HG03135 (cell line): ENCODE measurements around the gene TCF4.
A peak's percentile ranks its signal among the peaks of the same experiment; 100 is the strongest.

Source experiments
- ATAC-seq: cut with Tn5 transposase; IDR thresholded peaks from one replicate; pipeline ENCODE4 v1.9.1; 2021; ENCODE audit warnings: mild to moderate bottlenecking, moderate library complexity; ENCODE audit not compliant: unreplicated experiment

Gene TCF4

DNA sequence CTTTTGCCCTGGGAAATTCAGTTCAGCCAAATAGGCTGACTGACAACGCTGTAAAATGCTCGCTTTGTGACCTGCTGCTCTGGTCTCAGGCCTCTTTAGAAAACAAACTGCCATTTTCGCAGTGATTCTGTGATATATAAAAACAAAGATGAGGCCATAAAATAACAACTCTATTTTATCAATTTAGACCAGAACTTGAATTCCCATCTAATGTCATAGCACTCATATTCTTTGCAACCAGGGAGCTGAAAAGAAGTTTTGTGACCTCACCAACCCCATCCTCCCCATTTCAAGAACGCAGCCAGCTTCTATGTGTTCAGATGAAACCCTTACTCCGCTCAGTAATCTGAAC, 40.3 kb downstream of the TCF4 start:
- ATAC-seq, result no peak

DNA sequence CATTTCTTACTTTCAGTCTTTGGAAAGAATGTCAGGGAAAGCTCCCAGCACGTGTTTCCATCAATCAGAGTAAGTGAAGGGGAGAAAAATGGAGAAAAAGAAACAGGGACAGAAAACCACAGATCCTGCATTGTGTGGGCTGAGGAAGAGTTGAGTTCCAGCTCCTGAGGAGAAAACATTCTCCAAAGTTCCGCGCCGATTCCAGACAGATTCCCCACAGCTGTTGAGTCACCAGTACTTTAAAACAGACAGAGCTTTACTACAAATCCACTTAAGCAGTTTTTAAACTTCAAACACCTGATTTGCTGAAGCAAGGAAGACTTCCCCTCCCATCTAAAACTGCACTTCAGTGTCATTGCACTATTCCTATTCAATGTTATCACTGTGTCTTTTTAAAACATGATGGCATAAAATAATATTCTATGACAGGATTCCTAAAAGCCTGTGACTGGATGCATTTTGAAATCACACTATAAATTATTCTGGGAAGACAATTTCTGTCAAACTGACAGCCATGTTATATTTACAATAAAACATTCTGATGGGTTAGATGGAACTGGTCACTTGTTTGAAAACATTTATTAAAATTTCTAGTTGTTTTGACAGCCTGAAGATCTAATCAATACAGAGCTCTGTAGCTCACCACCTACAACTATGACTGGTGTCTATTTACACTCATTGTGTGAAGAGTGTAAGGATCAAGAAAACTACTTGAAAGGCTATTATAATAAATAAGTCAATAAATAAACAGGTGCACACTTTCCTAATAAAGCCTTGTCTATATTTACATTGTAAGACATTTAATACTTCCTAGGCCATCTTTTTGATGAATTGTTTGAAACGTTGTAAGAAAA, 40.9 kb downstream of the TCF4 start:
- ATAC-seq, result no peak

DNA sequence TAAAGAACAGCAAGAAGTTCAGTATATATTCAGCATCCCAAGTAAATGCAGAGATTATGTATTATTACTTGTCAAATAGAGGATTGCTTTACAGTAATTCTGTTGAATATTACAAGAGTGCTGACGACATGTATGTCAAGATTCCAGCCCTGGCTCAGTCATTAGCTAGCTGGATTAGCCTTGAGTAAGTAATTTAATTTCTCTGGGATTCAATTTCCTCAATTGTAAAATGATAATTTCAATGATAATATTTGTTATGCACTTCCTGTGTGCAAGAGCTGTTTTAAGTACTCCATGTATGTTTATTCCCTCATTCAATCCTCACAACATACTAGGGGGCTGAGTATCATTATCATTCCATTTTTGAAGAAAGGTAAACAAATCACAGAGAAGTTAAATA, 44.0 kb downstream of the TCF4 start:
- no peak for ATAC-seq

DNA sequence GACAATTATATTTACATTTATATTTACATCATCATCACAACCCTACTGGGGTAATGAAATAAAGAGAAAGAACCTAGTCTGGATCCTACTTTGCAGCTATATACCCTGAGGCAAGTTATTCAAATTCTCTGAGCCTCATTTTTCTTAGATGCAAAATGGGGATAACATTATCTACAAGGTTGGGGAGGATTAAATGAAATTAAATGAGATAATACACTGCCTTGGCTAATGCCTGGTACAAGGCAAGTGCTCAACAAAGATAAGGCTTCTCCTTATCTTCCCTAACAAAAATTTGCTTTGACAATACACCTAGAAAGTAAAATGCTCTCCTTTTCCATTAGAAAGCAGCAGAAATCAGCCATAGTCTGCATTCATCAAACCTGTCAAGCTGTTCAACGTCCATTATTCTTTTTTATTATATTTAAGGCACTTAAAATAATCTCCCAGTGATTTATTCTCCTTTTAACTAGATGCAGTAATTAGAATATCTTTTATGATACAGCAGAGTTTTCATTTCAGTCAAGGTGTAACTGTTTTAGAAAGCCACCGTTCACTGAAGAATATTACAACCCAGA, 44.8 kb downstream of the TCF4 start:
- no peak for ATAC-seq

DNA sequence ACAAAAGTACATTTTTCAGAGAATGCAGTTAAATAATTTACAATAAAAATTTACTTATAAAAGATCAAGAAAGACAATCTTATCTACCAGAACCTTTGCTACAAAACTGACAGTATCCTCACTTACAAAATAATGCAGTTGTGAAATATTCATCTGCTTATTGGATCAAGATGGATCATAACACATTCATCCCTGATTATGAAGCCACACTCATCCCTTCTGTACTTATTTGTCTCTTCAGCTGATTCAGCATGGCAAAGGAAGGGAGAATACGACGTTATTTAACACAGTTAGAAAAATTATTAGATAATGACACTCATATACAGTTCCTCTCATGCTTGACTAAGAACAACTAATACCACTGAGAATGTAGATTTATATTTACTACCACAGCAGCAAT, 46.4 kb downstream of the TCF4 start:
- no peak for ATAC-seq

DNA sequence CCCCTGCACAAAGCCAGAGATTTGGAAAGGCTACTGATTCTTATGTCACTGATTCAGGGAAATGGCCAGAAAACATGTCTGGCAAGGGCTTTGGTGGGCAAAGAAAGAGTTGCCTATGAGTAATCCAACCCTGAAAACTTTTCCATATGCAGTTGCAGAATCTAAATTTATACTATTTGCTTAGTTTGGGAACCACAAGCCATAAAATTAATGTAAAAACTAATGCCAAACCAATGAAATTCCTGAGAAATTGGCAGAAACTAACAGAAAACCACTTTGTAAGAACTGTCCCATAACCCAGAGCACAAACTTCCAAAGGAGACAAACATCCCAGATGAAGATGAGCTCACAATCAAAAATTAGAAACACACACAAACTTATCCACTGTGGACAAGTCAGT, 48.8 kb downstream of the TCF4 start:
- ATAC-seq, result no peak

DNA sequence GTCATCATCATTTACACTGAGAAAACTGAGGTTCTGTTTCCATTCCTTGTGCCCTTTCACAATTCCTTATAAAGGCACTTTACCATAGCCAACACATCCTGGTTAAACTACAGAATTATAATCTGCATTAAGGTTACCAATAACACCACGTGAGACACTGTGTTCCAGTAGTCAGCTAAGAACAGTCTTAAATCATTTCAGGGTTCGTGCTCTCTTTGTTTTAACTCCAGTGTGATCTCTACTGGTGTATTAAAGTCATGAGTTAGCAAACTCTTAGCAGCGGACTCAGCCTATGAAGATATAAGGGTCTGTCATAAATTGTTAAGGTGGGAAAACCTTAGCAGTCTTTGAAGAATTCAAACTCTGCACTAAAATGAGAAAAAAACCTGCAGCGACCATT, 53.0 kb downstream of the TCF4 start:
- ATAC-seq, result no peak

DNA sequence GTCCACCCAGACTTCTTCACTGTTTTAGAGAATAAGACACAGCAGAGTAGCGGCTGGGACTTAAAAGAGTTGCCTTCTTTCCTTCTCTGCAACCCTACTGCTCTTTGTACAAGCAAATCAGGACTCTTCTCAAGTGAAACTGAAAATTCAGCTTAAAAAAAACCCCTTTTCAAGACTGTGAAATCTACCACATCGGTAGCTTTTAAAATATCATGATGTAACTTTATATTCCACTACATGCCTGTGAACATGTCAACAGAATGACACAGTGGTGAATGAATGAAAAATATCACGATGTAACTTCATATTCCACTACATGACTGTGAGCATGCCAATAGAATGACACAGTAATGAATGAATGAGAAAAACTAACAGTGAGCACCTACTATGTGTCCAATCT, 53.4 kb downstream of the TCF4 start:
- no peak for ATAC-seq

DNA sequence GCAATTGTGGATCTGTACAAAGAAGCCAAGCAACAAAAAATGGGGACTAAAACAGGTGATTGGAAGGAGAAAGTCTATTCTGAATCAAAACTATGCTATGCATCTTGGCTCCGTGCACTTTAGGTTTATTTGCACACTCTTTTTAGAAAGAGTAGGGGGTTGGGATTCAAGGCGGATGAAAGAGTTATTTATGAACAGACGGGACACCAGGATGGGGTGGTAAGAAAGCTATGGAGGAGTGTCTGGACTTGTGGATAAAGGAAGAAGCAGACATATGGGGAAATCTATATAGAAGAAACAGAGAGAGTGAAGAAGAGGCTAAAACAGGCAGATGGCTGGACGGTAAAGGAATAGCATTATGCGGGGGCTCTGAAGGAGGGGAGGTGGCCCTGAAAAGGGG, 57.8 kb downstream of the TCF4 start:
- ATAC-seq, result no peak

DNA sequence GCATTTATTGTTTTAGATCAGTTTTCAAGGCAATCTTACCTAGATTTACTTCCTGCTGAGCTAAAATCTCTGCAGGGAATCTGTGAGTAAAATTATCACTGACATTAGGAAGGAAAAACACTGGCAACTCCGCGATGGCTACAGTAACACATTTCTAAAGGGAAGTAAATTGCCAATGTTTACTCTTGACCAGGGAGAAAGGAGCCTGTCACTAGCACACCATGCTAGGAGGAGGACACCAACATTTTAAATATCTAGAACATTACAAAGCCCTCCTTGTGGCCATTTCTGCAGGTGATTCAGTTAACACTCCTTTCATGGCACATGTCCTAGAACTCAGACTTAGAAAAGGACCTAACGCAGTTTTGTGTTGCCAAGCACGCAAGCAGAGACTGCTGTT, 58.4 kb downstream of the TCF4 start:
- no peak for ATAC-seq

DNA sequence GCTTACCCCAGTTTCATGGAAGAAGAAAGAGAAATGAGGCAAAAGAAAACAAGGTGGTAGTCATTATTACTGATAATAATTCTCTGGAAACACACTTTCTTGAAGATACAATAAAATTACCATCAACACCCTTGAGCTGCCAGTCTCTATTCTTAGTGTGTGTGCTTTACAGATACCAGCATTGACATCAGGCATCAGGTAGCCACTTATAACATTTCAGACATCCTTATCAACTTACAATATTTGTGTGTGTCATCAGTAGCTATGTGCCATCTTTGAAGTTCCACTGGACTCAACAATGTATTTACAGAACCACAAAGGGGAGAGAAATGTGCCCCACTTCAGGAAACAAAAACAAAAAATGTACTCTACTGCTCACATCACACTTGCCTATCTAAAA, 62.1 kb downstream of the TCF4 start:
- ATAC-seq, result no peak

DNA sequence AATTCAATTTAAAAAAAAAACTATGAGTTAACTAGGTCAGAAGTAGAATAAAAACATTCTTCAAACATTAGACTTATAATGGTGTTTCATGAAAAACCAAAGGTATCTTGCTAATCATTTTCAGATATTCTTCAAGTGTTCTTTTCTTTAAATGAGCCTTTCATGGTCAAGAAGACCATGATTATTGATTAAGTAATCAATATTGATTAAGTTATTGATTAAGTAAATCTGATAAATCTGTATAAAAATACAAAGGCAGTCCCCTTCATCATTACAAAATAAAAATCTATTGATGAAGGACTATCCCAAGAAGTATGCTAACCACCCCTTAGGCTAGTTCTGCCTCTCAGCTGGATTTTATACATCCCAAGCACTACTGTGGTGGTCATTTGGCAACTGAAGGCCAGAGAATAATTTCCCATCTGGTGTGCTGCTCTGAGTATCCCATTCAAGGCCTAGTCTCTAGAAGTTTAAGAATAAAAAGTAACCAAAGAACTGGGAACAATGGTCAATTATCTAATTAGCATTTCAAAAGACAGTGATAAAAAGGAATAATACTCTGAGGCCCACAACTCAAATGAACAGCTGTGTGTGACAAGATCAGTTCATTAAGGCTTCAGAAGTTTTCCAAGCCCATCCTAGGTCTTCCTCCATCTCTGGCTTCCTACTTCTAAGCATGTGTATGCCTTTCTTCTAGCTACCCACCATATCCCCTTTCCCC, 63.5 kb downstream of the TCF4 start:
- no peak for ATAC-seq

DNA sequence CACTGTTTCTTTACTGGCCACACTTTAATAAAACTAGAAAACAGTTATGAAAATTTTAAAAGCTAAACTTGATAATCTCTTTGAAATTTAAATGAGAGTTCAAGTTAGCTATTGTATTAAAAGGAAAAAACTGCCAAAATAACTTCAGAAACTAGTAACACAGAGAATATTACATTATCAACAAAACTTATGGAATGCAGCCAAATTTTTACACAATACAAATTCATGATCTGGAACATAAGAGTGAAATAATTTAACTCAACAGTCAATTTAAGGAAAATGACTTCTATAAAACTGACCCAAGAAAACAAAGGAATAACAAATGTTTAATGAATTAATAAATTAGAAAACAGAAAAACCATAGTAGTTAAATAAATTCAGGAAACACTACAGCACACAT, 65.0 kb downstream of the TCF4 start:
- ATAC-seq, result no peak

DNA sequence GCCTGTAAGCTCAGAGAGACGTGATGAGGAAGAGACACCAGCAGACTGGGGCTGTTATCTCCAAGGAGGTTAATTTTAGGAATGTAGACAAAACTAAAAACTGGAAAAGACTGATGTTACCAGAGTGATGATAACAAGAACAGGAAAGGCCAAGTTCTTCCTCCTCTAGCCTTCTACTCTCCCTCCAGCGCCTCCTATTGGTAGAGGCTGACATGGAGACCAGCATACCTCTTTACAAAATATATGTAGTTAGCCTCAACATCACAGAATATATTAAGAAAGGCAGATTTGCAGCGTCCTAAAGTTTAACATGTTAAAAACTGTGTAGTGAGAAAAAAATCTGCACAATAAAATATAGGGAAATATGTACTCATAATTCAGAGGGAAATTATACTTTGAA, 66.0 kb downstream of the TCF4 start:
- ATAC-seq, result no peak

DNA sequence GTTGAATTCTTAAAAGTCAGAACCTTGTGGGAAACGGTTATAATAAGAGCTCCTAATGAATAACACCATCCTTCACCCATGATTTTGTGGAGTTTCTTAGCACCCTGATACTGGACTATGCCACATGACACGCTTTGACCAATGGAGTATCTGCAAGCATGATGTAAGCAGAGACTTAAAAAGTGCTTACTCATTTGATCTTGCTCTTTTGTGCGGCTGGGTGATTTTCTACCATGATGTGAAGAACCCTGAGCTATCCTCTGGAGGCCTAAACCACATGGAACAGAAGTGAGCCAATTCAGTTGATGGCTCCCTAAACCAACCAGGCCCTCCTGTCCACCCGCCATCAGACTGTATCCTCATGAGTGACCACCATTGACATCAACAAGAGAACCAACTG, 70.9 kb downstream of the TCF4 start:
- no peak for ATAC-seq

DNA sequence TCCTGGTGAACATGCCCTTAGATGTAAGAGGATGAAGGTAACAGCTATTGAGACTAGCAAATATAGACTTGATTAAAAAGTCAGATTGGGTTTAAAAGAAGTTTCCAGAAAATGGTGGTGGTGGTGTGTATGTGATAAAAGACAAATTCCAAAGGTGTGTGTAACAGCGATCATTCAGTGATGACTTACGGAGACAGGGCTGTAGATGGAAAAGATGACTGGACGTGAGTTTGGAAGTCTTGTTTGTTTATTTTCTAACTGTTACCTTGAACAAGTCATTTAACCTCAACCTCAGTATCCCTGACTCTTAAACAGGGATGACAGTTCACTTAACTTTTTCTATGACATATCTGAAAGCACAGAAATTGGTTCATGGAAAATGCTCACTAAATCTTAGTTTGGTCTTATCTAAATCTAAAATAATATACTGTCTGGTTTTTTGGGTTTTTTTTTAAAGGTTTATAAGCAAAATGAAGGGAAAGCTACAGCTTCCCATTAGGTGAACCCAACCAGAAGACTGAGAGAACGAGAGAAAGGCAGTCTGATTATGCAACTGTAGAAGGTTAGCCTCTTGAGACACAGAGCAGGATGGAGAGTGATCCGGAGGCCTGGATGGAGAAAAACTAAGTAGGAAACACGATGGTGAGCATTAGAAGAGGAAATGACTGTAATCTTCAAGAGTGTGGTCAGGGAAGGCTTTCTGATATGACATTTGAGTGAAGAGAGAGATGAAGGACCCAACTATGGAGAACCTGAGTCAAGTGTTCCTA, 71.9 kb downstream of the TCF4 start:
- ATAC-seq, result no peak

DNA sequence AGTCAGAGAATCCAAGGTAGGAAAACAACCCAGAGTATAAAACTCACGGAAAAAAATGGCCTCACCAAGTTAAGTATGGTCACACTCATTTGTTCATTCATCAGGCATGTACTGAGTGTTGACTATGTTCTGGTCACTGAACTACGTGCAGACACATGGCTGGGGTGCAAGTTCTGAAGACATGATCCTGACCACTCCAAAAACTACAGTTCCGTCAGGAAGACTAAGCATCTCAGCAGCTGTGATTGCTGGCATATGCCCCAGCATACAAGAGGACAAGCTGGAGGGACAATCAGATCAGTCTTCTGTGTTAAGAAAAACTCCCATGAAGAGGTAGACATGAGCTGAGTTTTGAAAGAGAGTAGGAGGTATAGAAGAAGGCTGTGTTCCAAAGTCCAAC, 72.8 kb downstream of the TCF4 start:
- ATAC-seq, result no peak

DNA sequence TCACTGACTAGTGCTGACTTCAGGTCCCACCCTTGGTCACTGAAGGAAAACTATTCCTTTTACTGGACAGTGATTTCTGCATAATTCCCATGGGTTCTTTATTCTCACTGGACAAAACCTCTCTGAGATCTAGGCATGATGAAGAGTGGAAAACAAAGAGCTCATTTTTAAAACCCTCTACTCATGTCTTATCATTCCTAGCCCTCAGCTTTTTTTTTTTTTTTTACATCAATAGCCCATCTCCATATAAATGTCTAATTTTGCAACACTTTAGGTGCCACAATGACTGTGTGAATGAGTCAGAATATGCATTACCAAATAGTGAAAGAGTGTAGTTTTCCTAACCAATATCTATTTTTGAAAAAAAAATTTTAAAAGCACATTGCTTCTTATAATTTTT, 74.8 kb downstream of the TCF4 start:
- no peak for ATAC-seq

DNA sequence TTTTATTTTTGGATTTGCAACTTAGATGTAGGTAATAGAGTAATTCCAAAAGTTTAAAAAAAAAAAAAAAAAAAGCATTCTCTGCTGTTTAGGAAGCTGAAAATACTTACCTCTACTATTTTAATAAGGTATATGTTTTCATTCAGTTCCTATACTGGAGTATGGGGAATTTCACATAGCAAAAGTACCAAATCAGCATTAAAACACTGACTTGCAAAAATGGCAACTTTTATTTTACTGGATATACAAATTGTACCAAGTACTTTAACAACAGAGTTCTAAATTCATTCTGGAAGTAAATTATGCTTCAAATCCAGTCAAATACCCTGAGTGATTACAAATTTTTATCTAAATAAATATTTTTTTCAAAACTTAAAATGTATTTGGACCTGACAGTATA, 76.7 kb downstream of the TCF4 start:
- ATAC-seq, result no peak

DNA sequence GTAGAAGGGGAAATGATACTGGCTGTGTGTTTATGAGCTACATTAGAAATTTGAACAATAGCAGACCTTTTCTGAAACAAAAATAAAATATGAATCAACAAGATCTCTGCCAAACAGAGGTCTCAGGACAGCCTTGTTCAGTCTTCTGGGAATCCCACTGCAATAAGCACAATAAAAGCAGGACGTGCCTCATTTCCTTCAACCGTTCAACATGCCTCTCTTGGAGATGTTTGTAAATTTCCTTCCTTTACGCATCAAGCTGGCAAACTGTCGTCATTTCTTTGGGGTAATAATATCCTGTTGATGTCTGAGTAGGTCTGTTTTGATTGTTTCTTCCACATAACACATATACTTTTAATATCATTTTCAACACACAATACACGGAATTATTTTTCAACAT, 77.2 kb downstream of the TCF4 start:
- ATAC-seq, result peak; percentile 21

DNA sequence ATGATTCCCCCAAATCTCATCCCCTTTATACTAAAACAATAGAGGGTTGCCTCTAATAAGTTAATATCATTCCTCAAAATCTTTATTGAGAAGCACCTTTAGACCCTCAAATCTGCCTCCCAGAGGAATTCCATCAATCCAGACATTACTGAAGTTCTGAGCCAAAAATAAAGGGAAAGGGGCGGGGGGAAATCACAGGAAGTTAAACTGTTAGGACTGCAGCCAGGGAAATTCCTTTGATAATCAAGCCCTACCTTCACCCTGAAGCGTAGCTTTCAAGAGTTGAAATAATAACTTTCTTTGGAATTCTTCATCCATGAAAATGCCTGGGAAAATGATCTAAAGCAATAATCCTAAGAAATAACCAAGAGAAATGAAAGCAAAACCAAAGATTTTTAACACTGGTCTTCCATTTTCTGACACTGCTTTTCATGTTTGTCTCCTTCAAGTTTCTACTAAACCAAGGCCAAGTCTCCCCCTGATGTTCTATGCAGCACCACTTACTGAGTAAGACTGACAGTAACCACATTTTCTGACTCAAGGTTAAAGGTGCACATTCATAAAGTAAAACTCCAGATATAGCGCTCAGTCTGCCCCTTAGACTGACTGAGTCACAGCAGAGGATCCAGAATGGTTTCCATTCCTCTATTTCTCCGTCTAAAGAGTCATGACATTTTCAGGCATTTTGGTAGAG, 78.2 kb downstream of the TCF4 start:
- peak; percentile 75 for ATAC-seq
